GM18505 (cell line): ENCODE results near the gene TFF1.

Experiments used
- ATAC-seq: cut with Tn5 transposase; IDR thresholded peaks from one replicate; pipeline ENCODE4 v1.9.1; 2021; ENCODE audit not compliant: unreplicated experiment
- POLR2A ChIP-seq: IDR thresholded peaks from 4 replicates; pipeline ENCODE4 v1.6.1; 2011; ENCODE audit warnings: borderline replicate concordance; ENCODE audit not compliant: insufficient read depth, insufficient read length; ENCODE audit errors: extremely low read depth

Gene TFF1

GRCh38 chr21:42358937-42359336, 7.4 kb downstream of the TFF1 start:
- ATAC-seq = no peak
- no peak for TF ChIP-seq POLR2A

- no peak for TF ChIP-seq POLR2A
- no peak for ATAC-seq
Measured at GRCh38 chr21:42358261-42358660, 8.1 kb downstream of the TFF1 start.

- no peak for ATAC-seq
- no peak for TF ChIP-seq POLR2A
Measured at GRCh38 chr21:42357307-42357706, 9.0 kb downstream of the TFF1 start.

- ATAC-seq = no peak
- TF ChIP-seq POLR2A = no peak
Measured at GRCh38 chr21:42356650-42357049, 9.7 kb downstream of the TFF1 start.

GRCh38 chr21:42356046-42356445, 10.3 kb downstream of the TFF1 start:
- no peak for ATAC-seq
- TF ChIP-seq POLR2A = no peak

- no peak for ATAC-seq
- no peak for TF ChIP-seq POLR2A
Measured at GRCh38 chr21:42353623-42354022, 12.7 kb downstream of the TFF1 start.

- no peak for ATAC-seq
- TF ChIP-seq POLR2A = no peak
Measured at GRCh38 chr21:42352441-42353095, 13.8 kb downstream of the TFF1 start.

GRCh38 chr21:42351626-42352440, 14.5 kb downstream of the TFF1 start:
- no peak for TF ChIP-seq POLR2A
- no peak for ATAC-seq

- TF ChIP-seq POLR2A = no peak
Measured at GRCh38 chr21:42350927-42351426, 15.4 kb downstream of the TFF1 start, which contains the start of gene TFF2. TFF2 (minus strand) TSS chr21:42350994; CDS start chr21:42350957, 37 bp downstream.

GRCh38 chr21:42350318-42350910, 15.9 kb downstream of the TFF1 start:
- no peak for TF ChIP-seq POLR2A

More at GRCh38 chr21:42350927-42351426, 15.4 kb downstream of the TFF1 start, which contains the start of gene TFF2:
- no peak for ATAC-seq

GRCh38 chr21:42349420-42350317, 16.7 kb downstream of the TFF1 start:
- TF ChIP-seq POLR2A = no peak
- no peak for ATAC-seq

More at GRCh38 chr21:42350318-42350910, 15.9 kb downstream of the TFF1 start:
- ATAC-seq = no peak

GRCh38 chr21:42348762-42349161, 17.6 kb downstream of the TFF1 start:
- ATAC-seq = no peak
- no peak for TF ChIP-seq POLR2A

- no peak for ATAC-seq
- no peak for TF ChIP-seq POLR2A
Measured at GRCh38 chr21:42347601-42348327, 18.6 kb downstream of the TFF1 start.
